Tibial artery (tissue), 4 donors: Measurements from ENCODE around the gene COL5A2.

Source experiments
- DNase-seq, 2 donors: peaks; one replicate each; pipeline ENCODE4 v3.0.0-alpha.2; 2019
- H3K27ac ChIP-seq, 2 donors: fragments of 200-600 bp; sonication (generic) in 1 of 2; 1 replicate in 1 of 2; 2 replicates in 1 of 2; pipeline ENCODE4 v1.5.1; 2018 to 2019; ENCODE audit warnings: mild to moderate bottlenecking in 1 of 2
- H3K27me3 ChIP-seq, 2 donors: fragments of 200-600 bp; sonication (generic) in 1 of 2; one replicate each; pipeline versions ENCODE4 v1.5.1 to v1.6.0; 2016 to 2019
- H3K36me3 ChIP-seq, 3 donors: fragments of 200-600 bp; sonication (generic) in 2 of 3; one replicate each; pipeline ENCODE4 v1.5.1; 2016 to 2019; ENCODE audit warnings: mild to moderate bottlenecking in 2 of 3
- H3K4me1 ChIP-seq, 4 donors: fragments of 200-600 bp; sonication (generic) in 2 of 4; 1 replicate in 3 of 4; 2 replicates in 1 of 4; pipeline ENCODE4 v1.5.1; 2016 to 2019
- H3K4me3 ChIP-seq, 2 donors: fragments of 200-600 bp; sonication (generic) in 1 of 2; 1 replicate in 1 of 2; 2 replicates in 1 of 2; pipeline ENCODE4 v1.5.1; 2018 to 2019; ENCODE audit warnings: mild to moderate bottlenecking in 2 of 2
- H3K9me3 ChIP-seq, 3 donors: fragments of 200-600 bp; sonication (generic) in 1 of 3; one replicate each; pipeline ENCODE4 v1.5.1; 2016 to 2019
- intact Hi-C: fragments of 100-400 bp; cut with DNase I; formaldehyde crosslinking; loops from one replicate; pipeline ENCODE4 v1.15.0; 2023; ENCODE audit warnings: low total_unique reads
- TF ChIP-seq, protein P1 (sequence below), 2 experiments: fragments of 200-600 bp in 1 of 2; fragments of 450-650 bp in 1 of 2; IDR thresholded peaks; one replicate each; pipeline ENCODE4 v1.5.1; 2017 to 2019; ENCODE audit warnings: antibody characterized with exemption in 2 of 2, mild to moderate bottlenecking in 1 of 2, moderate library complexity in 1 of 2

COL5A2 gene

DNA sequence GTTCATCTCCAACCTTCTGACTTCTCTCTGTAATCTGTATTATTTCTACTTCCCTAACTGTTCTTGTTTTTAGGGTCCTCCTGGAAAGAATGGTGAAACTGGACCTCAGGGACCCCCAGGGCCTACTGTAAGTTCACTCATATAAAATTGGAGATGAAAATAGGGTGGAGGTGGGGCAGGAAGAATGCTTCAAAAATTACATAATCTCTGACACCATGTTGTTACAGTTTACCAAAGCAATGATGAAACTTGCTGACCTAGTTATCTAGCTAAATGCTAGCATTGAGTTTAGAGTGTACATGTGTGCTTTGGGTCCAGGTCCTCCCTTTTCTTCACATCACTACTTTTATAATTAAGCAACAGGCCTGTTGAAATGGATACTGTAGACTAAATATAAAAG lies 182.3 kb downstream of the COL5A2 start:
- intact Hi-C loops, result loop anchor here (5.0 to 10.0 kb wide), 2 partner anchors 55 to 788 kb away; partner anchors contain the start of genes ORMDL1 and PMS1
- peaks cover 93 to 100% (median 97%) of the 10 kb centered on the region in 3 donors for H3K36me3 ChIP-seq
- H3K4me1 ChIP-seq, result peaks cover 0 to 22% (median 0%) of the 10 kb centered on the region in 4 donors
- H3K4me3 ChIP-seq, result no peak overlapping the region
- peak overlapping the region; percentile 43 to 54 for H3K27ac ChIP-seq
- no peak for DNase-seq
- H3K27me3 ChIP-seq, result no peaks in the 10 kb centered on the region
- no peaks in the 10 kb centered on the region for H3K9me3 ChIP-seq
- TF ChIP-seq, protein P1, sequence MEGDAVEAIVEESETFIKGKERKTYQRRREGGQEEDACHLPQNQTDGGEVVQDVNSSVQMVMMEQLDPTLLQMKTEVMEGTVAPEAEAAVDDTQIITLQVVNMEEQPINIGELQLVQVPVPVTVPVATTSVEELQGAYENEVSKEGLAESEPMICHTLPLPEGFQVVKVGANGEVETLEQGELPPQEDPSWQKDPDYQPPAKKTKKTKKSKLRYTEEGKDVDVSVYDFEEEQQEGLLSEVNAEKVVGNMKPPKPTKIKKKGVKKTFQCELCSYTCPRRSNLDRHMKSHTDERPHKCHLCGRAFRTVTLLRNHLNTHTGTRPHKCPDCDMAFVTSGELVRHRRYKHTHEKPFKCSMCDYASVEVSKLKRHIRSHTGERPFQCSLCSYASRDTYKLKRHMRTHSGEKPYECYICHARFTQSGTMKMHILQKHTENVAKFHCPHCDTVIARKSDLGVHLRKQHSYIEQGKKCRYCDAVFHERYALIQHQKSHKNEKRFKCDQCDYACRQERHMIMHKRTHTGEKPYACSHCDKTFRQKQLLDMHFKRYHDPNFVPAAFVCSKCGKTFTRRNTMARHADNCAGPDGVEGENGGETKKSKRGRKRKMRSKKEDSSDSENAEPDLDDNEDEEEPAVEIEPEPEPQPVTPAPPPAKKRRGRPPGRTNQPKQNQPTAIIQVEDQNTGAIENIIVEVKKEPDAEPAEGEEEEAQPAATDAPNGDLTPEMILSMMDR (IDR thresholded peaks at IDR 0.05), result no peak

DNA sequence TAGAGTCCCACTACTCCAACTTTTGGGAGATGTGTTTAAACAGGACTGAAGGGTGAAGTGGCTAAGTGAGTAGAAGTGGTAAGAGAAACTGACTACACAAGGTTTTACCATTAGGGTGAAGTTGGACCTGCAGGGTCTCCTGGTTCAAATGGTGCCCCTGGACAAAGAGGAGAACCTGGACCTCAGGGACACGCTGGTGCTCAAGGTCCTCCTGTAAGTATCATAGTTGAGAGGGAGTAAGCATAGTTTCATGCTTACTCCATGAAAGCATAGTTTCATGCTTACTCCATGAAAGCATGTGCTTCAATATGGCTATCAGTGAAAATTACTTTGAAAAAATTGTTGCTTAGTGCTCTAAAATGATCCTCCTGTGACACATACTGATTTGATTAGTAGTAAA lies 186.3 kb downstream of the COL5A2 start:
- Histone ChIP-seq H3K4me1 (peaks cover 0 to 18% (median 2%) of the 10 kb centered on the region in 4 donors), H3K27me3 (no peaks in the 10 kb centered on the region), H3K4me3 (no peak overlapping the region), H3K9me3 (no peaks in the 10 kb centered on the region), H3K36me3 (peaks cover 81 to 99% (median 89%) of the 10 kb centered on the region in 3 donors), H3K27ac (peak overlapping the region in 1 of 2 donors; percentile 37)
- intact Hi-C loops, result loop anchor here (10.0 kb wide), 1 partner anchor 792 kb away; the partner anchor contains the start of genes ORMDL1 and PMS1
- TF ChIP-seq, protein P1 (IDR thresholded peaks at IDR 0.05), result no peak
- DNase-seq, result no peak

DNA sequence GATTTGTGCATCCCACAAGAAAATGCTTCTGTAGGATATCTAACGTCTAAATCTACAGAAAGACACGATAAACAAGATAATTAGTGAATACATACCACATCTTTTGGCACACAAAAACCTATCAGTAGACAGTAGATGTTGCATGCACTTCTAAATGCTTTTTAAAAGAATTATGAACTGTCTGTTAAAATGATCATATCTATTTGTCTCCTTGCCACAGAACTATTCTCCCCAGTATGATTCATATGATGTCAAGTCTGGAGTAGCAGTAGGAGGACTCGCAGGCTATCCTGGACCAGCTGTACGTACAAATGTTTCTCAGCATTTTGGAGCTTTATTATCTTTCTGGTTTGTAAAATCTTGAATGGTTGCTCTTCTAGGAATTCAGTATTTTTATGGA lies 192.7 kb downstream of the COL5A2 start:
- peak overlapping the region; percentile 90 for H3K27ac ChIP-seq
- no peak overlapping the region for H3K4me3 ChIP-seq
- intact Hi-C loops, result no loop called here
- TF ChIP-seq, protein P1 (IDR thresholded peaks at IDR 0.05), result no peak
- no peaks in the 10 kb centered on the region for H3K27me3 ChIP-seq
- no peaks in the 10 kb centered on the region for H3K9me3 ChIP-seq
- peaks cover 38 to 70% (median 49%) of the 10 kb centered on the region in 3 donors for H3K36me3 ChIP-seq
- H3K4me1 ChIP-seq, result peaks cover 0 to 57% (median 7%) of the 10 kb centered on the region in 4 donors
- DNase-seq, result no peak

DNA sequence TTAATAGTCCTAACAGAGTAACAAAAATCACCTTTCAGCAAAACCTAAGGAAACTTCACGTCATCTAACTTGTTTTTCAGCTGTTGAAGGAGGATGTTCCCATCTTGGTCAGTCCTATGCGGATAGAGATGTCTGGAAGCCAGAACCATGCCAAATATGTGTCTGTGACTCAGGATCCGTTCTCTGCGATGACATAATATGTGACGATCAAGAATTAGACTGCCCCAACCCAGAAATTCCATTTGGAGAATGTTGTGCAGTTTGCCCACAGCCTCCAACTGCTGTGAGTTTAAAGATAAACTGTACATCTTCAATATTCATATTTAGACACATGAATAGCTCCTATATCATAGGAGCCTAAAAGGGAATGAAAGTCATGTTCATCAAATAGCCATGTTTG lies 194.9 kb downstream of the COL5A2 start:
- peak; percentile 55 to 68 for DNase-seq
- intact Hi-C loops, result no loop called here
- H3K4me1 ChIP-seq, result peaks cover 0 to 75% (median 8%) of the 10 kb centered on the region in 4 donors
- no peak overlapping the region for H3K4me3 ChIP-seq
- H3K36me3 ChIP-seq, result peaks cover 21 to 50% (median 28%) of the 10 kb centered on the region in 3 donors
- TF ChIP-seq, protein P1 (IDR thresholded peaks at IDR 0.05), result no peak
- peak overlapping the region; percentile 90 for H3K27ac ChIP-seq
- no peaks in the 10 kb centered on the region for H3K27me3 ChIP-seq
- no peaks in the 10 kb centered on the region for H3K9me3 ChIP-seq

DNA sequence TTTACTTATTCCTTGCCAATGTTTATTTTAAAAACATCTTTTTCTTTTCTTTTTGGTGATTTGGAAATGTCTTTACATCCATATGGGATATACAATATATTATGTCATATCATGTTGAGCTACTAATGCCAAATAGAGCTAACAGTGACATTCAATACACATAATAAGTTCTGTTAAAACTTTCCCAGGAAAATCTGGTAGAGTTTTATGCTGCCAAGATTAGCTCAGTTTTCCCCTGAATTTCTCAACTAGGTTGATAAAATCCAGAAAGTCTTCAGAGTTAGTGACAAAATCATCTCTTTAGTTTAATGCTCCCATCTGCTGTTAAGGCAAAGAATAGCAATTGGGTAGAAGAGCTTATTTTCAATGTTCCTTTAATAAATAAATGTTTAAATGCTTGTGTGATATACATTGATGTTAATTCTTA lies 195.5 kb downstream of the COL5A2 start:
- TF ChIP-seq, protein P1 (IDR thresholded peaks at IDR 0.05), result peak; percentile 56 to 60
- H3K27me3 ChIP-seq, result no peaks in the 10 kb centered on the region
- peaks cover 0 to 81% (median 8%) of the 10 kb centered on the region in 4 donors for H3K4me1 ChIP-seq
- H3K27ac ChIP-seq, result peak overlapping the region; percentile 90
- intact Hi-C loops, result no loop called here
- H3K9me3 ChIP-seq, result no peaks in the 10 kb centered on the region
- DNase-seq, result no peak
- peak overlapping the region; percentile 13 to 19 for H3K4me3 ChIP-seq
- H3K36me3 ChIP-seq, result peaks cover 20 to 44% (median 25%) of the 10 kb centered on the region in 3 donors
